MCF 10A (cell line): ENCODE results near the gene GCC1. TPM values are rescaled to one million over a fixed set of nuclear protein-coding genes. Genes with fewer than 3 reads are reported as not detected.

ENCODE experiments used
- BruUV-seq: library from RNA; stranded (reverse); fragments of 400-500 nt; replicated peaks from 2 replicates; lab custom pipeline; 2021; lab: Mats Ljungman, UMichigan
- CTCF ChIA-PET: fragments of 300-600 bp; sonication (Branson Sonifier 250); formaldehyde crosslinking; extraction: SDS; loops from one replicate; lab custom pipeline; 2021; ENCODE audit warnings: antibody characterized with exemption, inconsistent platforms; lab: Yijun Ruan, JAX
- POLR2A ChIA-PET: fragments of 300-600, 350-650 bp; sonication (Branson Sonifier 250); formaldehyde crosslinking; extraction: SDS; loops from one replicate; lab custom pipeline; 2020; ENCODE audit warnings: antibody characterized with exemption, inconsistent platforms; lab: Yijun Ruan, JAX
- DNase-seq: peaks from one replicate; pipeline ENCODE4 v3.0.0-alpha.2; 2018; ENCODE audit not compliant: unreplicated experiment
- H3K27ac Mint-ChIP-seq: one replicate; pipeline ENCODE4 v1.8.0; 2022; ENCODE audit warnings: mild to moderate bottlenecking, low read depth, mixed read lengths; ENCODE audit not compliant: unreplicated experiment
- H3K27me3 Mint-ChIP-seq: one replicate; pipeline ENCODE4 v1.8.0; 2022; ENCODE audit warnings: mixed read lengths; ENCODE audit not compliant: insufficient read depth, unreplicated experiment
- H3K36me3 Mint-ChIP-seq: one replicate; pipeline ENCODE4 v1.8.0; 2022; ENCODE audit warnings: mild to moderate bottlenecking, moderate library complexity, mixed read lengths; ENCODE audit not compliant: insufficient read depth, unreplicated experiment
- H3K4me1 Mint-ChIP-seq: one replicate; pipeline ENCODE4 v1.8.0; 2022; ENCODE audit warnings: mixed read lengths; ENCODE audit not compliant: insufficient read depth, unreplicated experiment
- H3K4me3 Mint-ChIP-seq: one replicate; pipeline ENCODE4 v1.8.0; 2022; ENCODE audit warnings: mild to moderate bottlenecking, moderate library complexity, mixed read lengths; ENCODE audit not compliant: unreplicated experiment
- H3K9me3 Mint-ChIP-seq: one replicate; pipeline ENCODE4 v1.8.0; 2022; ENCODE audit warnings: mixed read lengths; ENCODE audit not compliant: unreplicated experiment
- CTCF ChIP-seq: fragments of 200-600 bp; IDR thresholded peaks from one replicate; pipeline ENCODE4 v1.8.0; 2022; ENCODE audit warnings: antibody characterized with exemption, mild to moderate bottlenecking; ENCODE audit not compliant: unreplicated experiment
- intact Hi-C: fragments of 100-400 bp; cut with micrococcal nuclease; formaldehyde crosslinking; loops from 2 replicates; pipeline ENCODE4 v1.14.1; 2022
- total RNA-seq: library from RNA; stranded (reverse); gene quantifications from 2 replicates; pipeline ENCODE4 v1.2.3, GENCODE V29; 2022

Gene GCC1
- total RNA-seq, 1 experiment from 2014 or later, result 27.7 TPM

- Mint-ChIP-seq H3K36me3 (no peaks in the 10 kb centered on the region), H3K27me3 (peaks cover 42% of the 10 kb centered on the region), H3K27ac (no peak overlapping the region), H3K4me1 (no peaks in the 10 kb centered on the region), H3K9me3 (no peaks in the 10 kb centered on the region), H3K4me3 (peak overlapping the region; percentile 30)
- no TSS peak for BruUV-seq
- intact Hi-C loops, result no loop called here
- CTCF ChIA-PET, result no interaction called here
- DNase-seq, result no peak
- TF ChIP-seq CTCF, result no peak
- POLR2A ChIA-PET, result no interaction called here
Observed at GRCh38 chr7:127536741-127537140, 48.7 kb downstream of the GCC1 start.

GRCh38 chr7:127536394-127536691 is 49.1 kb downstream of the GCC1 start:
- H3K9me3 Mint-ChIP-seq, result no peaks in the 10 kb centered on the region
- POLR2A ChIA-PET, result no interaction called here
- no peaks in the 10 kb centered on the region for H3K4me1 Mint-ChIP-seq
- H3K27me3 Mint-ChIP-seq, result peaks cover 42% of the 10 kb centered on the region
- BruUV-seq, result no TSS peak
- no peaks in the 10 kb centered on the region for H3K36me3 Mint-ChIP-seq
- TF ChIP-seq CTCF, result no peak
- no peak for DNase-seq
- CTCF ChIA-PET, result interaction anchor here (0.6 to 0.7 kb wide), 2 partner anchors 41 to 1461 kb away, joined by 3 to 4 read pairs; no protein-coding TSS in a partner anchor
- H3K27ac Mint-ChIP-seq, result no peak overlapping the region
- H3K4me3 Mint-ChIP-seq, result no peak overlapping the region
- intact Hi-C loops, result no loop called here

GRCh38 chr7:127535546-127536393 is 49.6 kb downstream of the GCC1 start:
- BruUV-seq, result no TSS peak
- H3K36me3 Mint-ChIP-seq, result no peaks in the 10 kb centered on the region
- H3K27me3 Mint-ChIP-seq, result peaks cover 47% of the 10 kb centered on the region
- H3K27ac Mint-ChIP-seq, result no peak overlapping the region
- no peak overlapping the region for H3K4me3 Mint-ChIP-seq
- no peak for DNase-seq
- no peak for TF ChIP-seq CTCF
- H3K9me3 Mint-ChIP-seq, result no peaks in the 10 kb centered on the region
- POLR2A ChIA-PET, result no interaction called here
- H3K4me1 Mint-ChIP-seq, result no peaks in the 10 kb centered on the region
- CTCF ChIA-PET, result interaction anchor here (0.6 to 0.7 kb wide), 2 partner anchors 42 to 1461 kb away, joined by 3 to 4 read pairs; no protein-coding TSS in a partner anchor
- intact Hi-C loops, result no loop called here

GRCh38 chr7:127534636-127535035 is 50.8 kb downstream of the GCC1 start:
- Mint-ChIP-seq H3K9me3 (no peaks in the 10 kb centered on the region), H3K4me3 (no peak overlapping the region), H3K4me1 (no peaks in the 10 kb centered on the region), H3K36me3 (no peaks in the 10 kb centered on the region), H3K27me3 (peaks cover 58% of the 10 kb centered on the region), H3K27ac (no peak overlapping the region)
- ChIA-PET POLR2A (no interaction called here), CTCF (interaction anchor here (0.5 kb wide), 1 partner anchor 29 kb away, joined by 3 read pairs; no protein-coding TSS in a partner anchor)
- intact Hi-C loops, result no loop called here
- no TSS peak for BruUV-seq
- TF ChIP-seq CTCF, result no peak
- no peak for DNase-seq
